ENCODE results near the gene MCTP1. TPM values are rescaled to one million over a fixed set of nuclear protein-coding genes. Genes with fewer than 3 reads are reported as not detected.

The MCTP1 gene
- total RNA-seq, 1 experiment from 2014 or later: 5.6 TPM

DNA sequence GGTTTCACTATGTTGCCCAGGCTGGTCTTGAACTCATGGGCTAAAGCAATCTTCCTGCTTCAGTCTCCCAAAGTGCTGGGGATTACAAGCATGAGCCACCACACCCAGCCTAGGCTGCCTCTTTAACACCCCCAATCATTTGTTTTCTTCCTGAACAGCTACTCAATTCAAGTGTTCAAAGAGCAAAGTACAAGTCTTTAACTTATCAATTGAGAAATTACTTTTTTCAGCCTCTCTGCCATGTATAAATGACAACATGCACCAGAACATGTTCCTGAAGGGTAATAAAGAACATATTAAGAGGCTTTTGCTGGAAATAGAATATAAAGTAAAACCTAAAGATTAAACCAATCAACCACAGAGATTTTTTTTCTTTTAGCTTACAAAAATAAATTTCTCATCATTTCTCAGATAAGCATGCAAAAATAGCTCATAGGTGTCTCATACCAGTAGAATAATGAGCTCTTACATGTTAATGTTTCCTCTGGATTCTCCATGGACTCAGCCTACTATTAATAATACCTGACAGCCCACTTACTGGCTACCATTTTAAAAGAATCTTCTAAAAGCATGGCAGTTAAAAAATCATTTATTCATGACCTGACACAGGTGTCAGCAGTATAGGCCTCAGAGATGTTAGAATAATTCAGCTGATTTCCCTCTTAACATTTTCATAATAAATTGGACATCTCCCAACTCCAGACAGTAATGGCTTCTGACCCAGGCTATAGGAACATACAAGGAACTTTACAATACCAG lies 60.0 kb downstream of the MCTP1 start:
- no peaks in the 10 kb centered on the region for H3K27me3 Mint-ChIP-seq (ENCODE audit: low read depth)
- no peak for TF ChIP-seq ELF4 (CRISPR knock-in tag; IDR thresholded peaks at IDR 0.05; ENCODE audit: low read depth)
- TF ChIP-seq CREM (CRISPR knock-in tag; IDR thresholded peaks at IDR 0.05): no peak
- no peak overlapping the region for H3K4me3 Mint-ChIP-seq
- no peaks in the 10 kb centered on the region for H3K9me3 Mint-ChIP-seq
- no peak for DNase-seq (ENCODE audit: low spot score)
- no peaks in the 10 kb centered on the region for H3K36me3 Mint-ChIP-seq
- no peak for ATAC-seq
- H3K27ac Mint-ChIP-seq: no peak overlapping the region
- H3K4me1 Mint-ChIP-seq: peaks cover 6% of the 10 kb centered on the region
- POLR2A ChIA-PET: no interaction called here
- CTCF ChIA-PET: no interaction called here

DNA sequence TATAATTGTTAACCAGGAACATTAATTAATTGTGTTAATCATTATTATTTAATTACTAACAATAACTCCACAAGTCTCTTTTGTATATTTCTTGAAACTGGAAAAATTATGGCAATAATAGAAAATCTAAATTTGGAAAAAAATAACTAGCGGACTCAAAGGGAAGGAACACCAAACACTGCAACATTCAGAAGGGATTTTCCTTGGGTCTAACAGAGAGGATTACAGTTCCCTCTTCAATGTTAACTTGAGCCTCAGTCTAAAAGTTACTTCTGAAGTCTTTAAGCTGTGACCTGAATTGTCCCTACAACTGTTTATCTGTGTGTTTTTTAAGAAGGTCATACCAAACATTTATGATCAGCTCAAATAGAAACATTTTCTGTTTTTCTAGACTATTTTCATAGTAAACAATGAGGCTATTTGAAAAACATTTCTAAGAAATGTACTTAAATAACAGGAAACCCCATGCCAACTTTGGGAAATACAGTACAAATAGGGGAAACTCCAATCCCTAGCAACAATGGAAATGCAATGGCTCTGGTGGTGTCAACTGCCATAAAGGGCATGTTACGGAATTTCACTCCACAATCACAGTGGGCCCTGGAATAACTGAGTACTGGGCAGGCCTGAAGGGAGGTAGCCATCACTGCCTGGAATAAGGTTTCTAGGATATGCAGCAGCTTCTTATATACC lies 61.2 kb downstream of the MCTP1 start:
- Mint-ChIP-seq H3K36me3 (no peaks in the 10 kb centered on the region), H3K27me3 (ENCODE audit: low read depth) (no peaks in the 10 kb centered on the region), H3K4me1 (peaks cover 12% of the 10 kb centered on the region), H3K9me3 (no peaks in the 10 kb centered on the region), H3K4me3 (no peak overlapping the region), H3K27ac (no peak overlapping the region)
- ATAC-seq (no peak), DNase-seq (ENCODE audit: low spot score) (no peak)
- ChIA-PET CTCF (no interaction called here), POLR2A (no interaction called here)
- TF ChIP-seq NR2C2 (CRISPR knock-in tag; IDR thresholded peaks at IDR 0.05) (no peak), TEAD1 (CRISPR knock-in tag; IDR thresholded peaks at IDR 0.05) (no peak), E2F4 (CRISPR knock-in tag; IDR thresholded peaks at IDR 0.05; ENCODE audit: borderline replicate concordance, low read depth) (no peak), STAT6 (CRISPR knock-in tag; conservative IDR thresholded peaks at IDR 0.05; ENCODE audit: low read depth) (no peak)

DNA sequence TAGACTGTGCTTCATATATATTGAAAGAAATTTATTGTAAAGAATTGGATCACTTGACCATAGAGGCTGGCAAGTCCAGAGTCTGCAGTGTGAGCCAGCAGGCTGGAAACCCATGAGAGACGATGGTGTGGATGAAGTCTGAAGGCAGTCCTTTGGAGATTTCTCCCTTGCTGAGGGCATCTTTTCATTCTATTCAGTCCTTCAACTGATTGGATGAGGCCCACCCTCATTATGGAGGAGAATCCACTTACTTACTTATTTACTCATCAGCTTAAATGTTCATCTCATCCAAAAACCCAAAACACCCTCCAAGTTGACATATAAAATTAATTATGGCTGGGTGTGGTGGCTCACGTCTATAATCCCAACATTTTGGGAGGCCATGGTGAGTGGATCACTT lies 62.1 kb downstream of the MCTP1 start:
- DNase-seq (ENCODE audit: low spot score) (no peak), ATAC-seq (no peak)
- Mint-ChIP-seq H3K4me1 (peaks cover 16% of the 10 kb centered on the region), H3K4me3 (no peak overlapping the region), H3K27ac (no peak overlapping the region), H3K36me3 (no peaks in the 10 kb centered on the region), H3K27me3 (ENCODE audit: low read depth) (no peaks in the 10 kb centered on the region), H3K9me3 (no peaks in the 10 kb centered on the region)
- ChIA-PET CTCF (no interaction called here), POLR2A (no interaction called here)
- TF ChIP-seq NFATC4 (CRISPR knock-in tag; IDR thresholded peaks at IDR 0.05): no peak
- no peak for TF ChIP-seq CTCF (IDR thresholded peaks at IDR 0.05)
- no peak for TF ChIP-seq E2F1 (CRISPR knock-in tag; IDR thresholded peaks at IDR 0.05)
- no peak for TF ChIP-seq ZSCAN18 (CRISPR knock-in tag; IDR thresholded peaks at IDR 0.05)
- TF ChIP-seq, protein P1, sequence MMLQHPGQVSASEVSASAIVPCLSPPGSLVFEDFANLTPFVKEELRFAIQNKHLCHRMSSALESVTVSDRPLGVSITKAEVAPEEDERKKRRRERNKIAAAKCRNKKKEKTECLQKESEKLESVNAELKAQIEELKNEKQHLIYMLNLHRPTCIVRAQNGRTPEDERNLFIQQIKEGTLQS (CRISPR knock-in tag; conservative IDR thresholded peaks at IDR 0.05): no peak
- TF ChIP-seq JAZF1 (CRISPR knock-in tag; IDR thresholded peaks at IDR 0.05): no peak
- TF ChIP-seq CDX4 (CRISPR knock-in tag; IDR thresholded peaks at IDR 0.05; ENCODE audit: borderline replicate concordance): no peak
- TF ChIP-seq, protein P2, sequence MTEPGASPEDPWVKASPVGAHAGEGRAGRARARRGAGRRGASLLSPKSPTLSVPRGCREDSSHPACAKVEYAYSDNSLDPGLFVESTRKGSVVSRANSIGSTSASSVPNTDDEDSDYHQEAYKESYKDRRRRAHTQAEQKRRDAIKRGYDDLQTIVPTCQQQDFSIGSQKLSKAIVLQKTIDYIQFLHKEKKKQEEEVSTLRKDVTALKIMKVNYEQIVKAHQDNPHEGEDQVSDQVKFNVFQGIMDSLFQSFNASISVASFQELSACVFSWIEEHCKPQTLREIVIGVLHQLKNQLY (CRISPR knock-in tag; IDR thresholded peaks at IDR 0.05): no peak
- TF ChIP-seq ZBTB43 (CRISPR knock-in tag; IDR thresholded peaks at IDR 0.05): no peak
- TF ChIP-seq RELA (CRISPR knock-in tag; IDR thresholded peaks at IDR 0.05; ENCODE audit: borderline replicate concordance): no peak
- TF ChIP-seq TP53 (CRISPR knock-in tag; IDR thresholded peaks at IDR 0.05): no peak
- TF ChIP-seq RORB (CRISPR knock-in tag; IDR thresholded peaks at IDR 0.05): no peak
- no peak for TF ChIP-seq MXD4 (CRISPR knock-in tag; IDR thresholded peaks at IDR 0.05; ENCODE audit: borderline replicate concordance)

All from WTC11 (cell line).